WERI-Rb-1 (cell line): Measurements from ENCODE around the gene RET.
A peak's percentile ranks its signal among the peaks of the same experiment; 100 is the strongest.

ENCODE experiments used
- DNase-seq: peaks from one replicate; pipeline ENCODE4 v3.0.0-alpha.2; 2020
- H3K27ac ChIP-seq: fragments of 250-450 bp; sonication (Bioruptor Pico); 2 replicates; pipeline ENCODE4 v1.5.1; 2020; ENCODE audit warnings: mild to moderate bottlenecking, moderate library complexity
- H3K27me3 ChIP-seq: fragments of 250-450 bp; sonication (Bioruptor Pico); 2 replicates; pipeline ENCODE4 v1.5.1; 2021; ENCODE audit warnings: mild to moderate bottlenecking, low read depth, moderate library complexity; ENCODE audit not compliant: insufficient read depth, severe bottlenecking
- H3K36me3 ChIP-seq: fragments of 250-450 bp; sonication (Bioruptor Pico); 2 replicates; pipeline ENCODE4 v1.5.1; 2020; ENCODE audit warnings: mild to moderate bottlenecking, moderate library complexity
- H3K4me3 ChIP-seq: 2 replicates; pipeline ENCODE4 v1.5.1; 2011; ENCODE audit warnings: low read depth, mild to moderate bottlenecking, control low read depth, low read length
- H3K9me3 ChIP-seq: fragments of 250-450 bp; sonication (Bioruptor Pico); 2 replicates; pipeline ENCODE4 v1.5.1; 2021; ENCODE audit warnings: mild to moderate bottlenecking, moderate library complexity; ENCODE audit not compliant: severe bottlenecking
- TF ChIP-seq, protein P1 (sequence below): IDR thresholded peaks from 2 replicates; pipeline ENCODE4 v1.5.1; 2011; ENCODE audit warnings: low read depth, mild to moderate bottlenecking, control low read depth, inconsistent platforms, low read length

RET gene

DNA sequence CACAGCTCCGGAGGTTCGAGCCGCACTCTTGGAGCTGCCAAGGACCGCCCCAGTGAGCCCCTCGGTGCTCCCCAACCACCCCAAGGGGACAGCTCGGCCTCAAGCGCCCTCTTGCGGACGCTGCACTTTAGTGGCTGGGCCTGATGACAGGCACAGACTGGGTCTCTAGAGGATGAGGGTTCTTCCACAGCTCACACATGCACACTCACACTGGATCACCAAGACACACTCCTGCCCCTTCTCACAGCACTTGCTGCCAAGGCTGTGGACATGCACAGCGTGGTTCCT lies 2.1 kb downstream of the RET start:
- Histone ChIP-seq H3K27ac (no peak overlapping the region), H3K36me3 (no peaks in the 10 kb centered on the region), H3K9me3 (no peaks in the 10 kb centered on the region), H3K4me3 (no peak overlapping the region), H3K27me3 (peaks cover 92% of the 10 kb centered on the region)
- TF ChIP-seq, protein P1, sequence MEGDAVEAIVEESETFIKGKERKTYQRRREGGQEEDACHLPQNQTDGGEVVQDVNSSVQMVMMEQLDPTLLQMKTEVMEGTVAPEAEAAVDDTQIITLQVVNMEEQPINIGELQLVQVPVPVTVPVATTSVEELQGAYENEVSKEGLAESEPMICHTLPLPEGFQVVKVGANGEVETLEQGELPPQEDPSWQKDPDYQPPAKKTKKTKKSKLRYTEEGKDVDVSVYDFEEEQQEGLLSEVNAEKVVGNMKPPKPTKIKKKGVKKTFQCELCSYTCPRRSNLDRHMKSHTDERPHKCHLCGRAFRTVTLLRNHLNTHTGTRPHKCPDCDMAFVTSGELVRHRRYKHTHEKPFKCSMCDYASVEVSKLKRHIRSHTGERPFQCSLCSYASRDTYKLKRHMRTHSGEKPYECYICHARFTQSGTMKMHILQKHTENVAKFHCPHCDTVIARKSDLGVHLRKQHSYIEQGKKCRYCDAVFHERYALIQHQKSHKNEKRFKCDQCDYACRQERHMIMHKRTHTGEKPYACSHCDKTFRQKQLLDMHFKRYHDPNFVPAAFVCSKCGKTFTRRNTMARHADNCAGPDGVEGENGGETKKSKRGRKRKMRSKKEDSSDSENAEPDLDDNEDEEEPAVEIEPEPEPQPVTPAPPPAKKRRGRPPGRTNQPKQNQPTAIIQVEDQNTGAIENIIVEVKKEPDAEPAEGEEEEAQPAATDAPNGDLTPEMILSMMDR = peak; percentile 76
- peak; percentile 39 for DNase-seq

DNA sequence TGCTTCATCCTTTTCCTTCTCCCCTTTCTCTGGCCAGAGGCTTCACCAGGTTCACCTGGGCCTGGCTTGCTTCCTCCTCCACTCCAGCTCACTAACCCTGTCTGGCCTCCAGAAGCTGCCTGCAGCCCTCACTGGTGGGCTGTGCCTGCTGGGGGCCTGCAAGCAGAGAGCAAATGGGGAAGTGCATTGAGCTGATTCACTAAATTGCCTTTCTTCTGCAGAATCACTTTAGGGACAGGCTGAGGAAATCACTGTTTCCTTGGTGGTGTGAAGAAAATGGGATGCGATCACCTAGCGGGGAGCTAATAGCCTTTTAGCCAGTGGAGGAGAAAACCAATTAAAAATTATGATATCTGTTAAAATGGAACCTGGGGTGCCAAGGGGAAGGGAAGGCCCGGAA lies 3.0 kb downstream of the RET start:
- no peaks in the 10 kb centered on the region for H3K9me3 ChIP-seq
- no peaks in the 10 kb centered on the region for H3K36me3 ChIP-seq
- no peak for DNase-seq
- H3K4me3 ChIP-seq = no peak overlapping the region
- peaks cover 93% of the 10 kb centered on the region for H3K27me3 ChIP-seq
- TF ChIP-seq, protein P1 = no peak
- no peak overlapping the region for H3K27ac ChIP-seq

DNA sequence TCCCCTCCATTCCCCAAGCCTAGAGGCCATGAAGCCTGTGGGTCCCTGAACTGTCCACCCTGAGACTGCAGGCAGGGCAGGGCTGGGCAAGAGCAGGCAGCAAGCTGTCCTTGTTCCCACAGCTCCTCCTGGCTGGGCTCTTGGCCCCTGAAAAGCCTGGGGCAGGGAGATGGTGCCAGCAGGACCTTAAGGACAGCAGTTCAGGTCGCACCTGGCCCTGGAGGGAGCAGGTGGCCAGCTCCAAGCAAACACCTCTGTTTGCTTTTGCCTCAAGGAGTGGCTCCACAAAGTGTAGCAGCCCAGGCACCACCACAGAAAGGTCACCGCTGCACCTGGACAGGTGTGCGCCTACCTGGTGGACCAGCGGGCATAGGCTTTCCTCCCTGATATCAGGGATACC lies 5.2 kb downstream of the RET start:
- Histone ChIP-seq H3K27ac (no peak overlapping the region), H3K36me3 (no peaks in the 10 kb centered on the region), H3K27me3 (peaks cover 87% of the 10 kb centered on the region), H3K9me3 (no peaks in the 10 kb centered on the region), H3K4me3 (no peak overlapping the region)
- TF ChIP-seq, protein P1 = no peak
- DNase-seq = no peak

DNA sequence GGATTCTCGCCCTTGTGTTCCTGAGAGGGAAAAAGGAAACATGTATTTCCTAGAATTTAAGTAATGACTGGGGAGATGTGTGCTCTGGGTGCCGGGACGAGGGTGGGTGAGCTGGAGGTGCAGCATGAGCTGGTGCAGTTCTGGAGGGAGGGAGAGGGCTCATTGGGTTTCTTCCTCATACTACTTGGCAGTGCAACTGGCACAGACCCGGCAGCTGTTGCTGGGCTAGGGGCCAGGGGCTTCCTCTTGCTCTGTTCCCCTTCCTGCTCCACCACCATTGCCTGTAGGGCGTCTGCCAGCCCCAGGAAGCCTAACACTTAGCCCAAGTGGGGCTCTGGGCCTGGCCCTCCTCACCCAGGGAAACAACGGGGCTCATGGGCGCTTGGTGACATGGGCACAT lies 5.9 kb downstream of the RET start:
- no peak for DNase-seq
- Histone ChIP-seq H3K27me3 (peaks cover 88% of the 10 kb centered on the region), H3K27ac (no peak overlapping the region), H3K9me3 (no peaks in the 10 kb centered on the region), H3K4me3 (no peak overlapping the region), H3K36me3 (no peaks in the 10 kb centered on the region)
- TF ChIP-seq, protein P1 = no peak

DNA sequence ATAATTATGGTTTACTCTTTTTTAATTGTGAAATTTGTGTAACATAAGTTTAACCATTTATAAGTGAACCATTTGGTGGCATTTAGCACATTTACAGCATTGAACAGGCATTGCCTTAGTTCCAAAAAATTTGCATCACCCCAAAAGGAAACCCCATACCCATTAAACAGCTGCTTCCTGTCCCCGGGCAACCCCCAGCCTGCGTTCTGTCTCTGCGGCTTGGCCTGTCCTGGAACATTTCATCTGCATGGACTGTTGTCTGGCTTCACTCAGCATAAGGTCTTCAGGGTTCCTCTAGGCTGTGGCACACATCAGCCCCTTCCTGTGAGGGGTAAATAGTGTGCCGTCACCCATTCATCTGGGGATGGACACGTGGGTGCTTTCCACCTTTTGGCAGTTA lies 6.9 kb downstream of the RET start:
- TF ChIP-seq, protein P1 = no peak
- peaks cover 86% of the 10 kb centered on the region for H3K27me3 ChIP-seq
- no peak overlapping the region for H3K4me3 ChIP-seq
- no peak for DNase-seq
- H3K36me3 ChIP-seq = no peaks in the 10 kb centered on the region
- no peak overlapping the region for H3K27ac ChIP-seq
- no peaks in the 10 kb centered on the region for H3K9me3 ChIP-seq

DNA sequence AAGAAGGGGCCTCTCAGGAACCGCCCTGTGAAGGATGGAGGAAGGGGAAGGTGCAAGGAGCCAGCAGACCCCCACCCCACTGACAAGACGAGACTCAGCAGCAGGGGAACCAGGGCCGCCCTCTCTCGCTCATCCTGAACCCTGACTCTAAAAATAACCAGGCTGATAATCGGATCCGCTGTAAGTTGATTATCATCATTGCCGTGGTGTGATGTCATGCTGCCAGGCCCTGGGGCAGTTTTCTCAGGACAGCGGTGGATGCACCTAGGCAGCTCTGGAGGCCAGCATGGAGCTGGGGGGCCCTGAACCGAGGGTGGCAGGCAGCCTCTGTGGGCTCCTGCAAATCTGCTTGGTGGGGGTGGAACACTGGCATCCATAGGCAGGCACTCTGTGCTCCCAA lies 7.9 kb downstream of the RET start:
- peak; percentile 22 for DNase-seq
- no peak overlapping the region for H3K4me3 ChIP-seq
- no peaks in the 10 kb centered on the region for H3K9me3 ChIP-seq
- TF ChIP-seq, protein P1 = no peak
- no peak overlapping the region for H3K27ac ChIP-seq
- peaks cover 86% of the 10 kb centered on the region for H3K27me3 ChIP-seq
- H3K36me3 ChIP-seq = no peaks in the 10 kb centered on the region
